Panc1 (cell line): ENCODE results near the gene ITGB6.

Source experiments
- CTCF ChIP-seq: fragments of 450-650 bp; IDR thresholded peaks from 2 replicates; pipeline ENCODE4 v1.5.1; 2017; ENCODE audit warnings: mild to moderate bottlenecking
- POLR2AphosphoS5 ChIP-seq: IDR thresholded peaks from 2 replicates; pipeline ENCODE4 v1.6.1; 2012; ENCODE audit warnings: mild to moderate bottlenecking, low read depth, low read length, moderate library complexity
- SIN3A ChIP-seq: IDR thresholded peaks from 2 replicates; pipeline ENCODE4 v1.6.1; 2012; ENCODE audit warnings: low read depth, mild to moderate bottlenecking, low read length, moderate library complexity, borderline replicate concordance; ENCODE audit not compliant: insufficient read depth

DNA sequence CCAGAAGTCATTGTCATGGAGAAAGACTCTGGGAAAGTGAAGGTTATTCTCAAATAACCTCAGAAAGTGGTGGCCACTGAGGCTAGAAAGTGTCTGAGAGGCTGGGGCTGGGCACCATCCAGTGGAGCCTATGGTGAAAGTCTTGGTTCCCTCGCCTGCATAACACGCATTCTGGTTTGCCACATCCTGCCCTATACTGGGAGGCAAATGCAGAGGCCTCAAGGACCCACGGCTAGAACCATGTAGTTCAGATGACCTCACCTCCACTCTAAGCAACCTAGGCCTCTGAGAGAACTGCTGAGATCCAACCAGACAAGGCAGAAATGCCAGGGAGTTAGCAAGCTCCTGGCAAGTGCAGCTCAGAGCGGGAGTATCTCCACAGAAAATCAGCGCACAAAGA is 5.1 kb downstream of the ITGB6 start:
- no peak for TF ChIP-seq CTCF
- TF ChIP-seq POLR2AphosphoS5 = no peak
- TF ChIP-seq SIN3A = no peak
